Calu3 (cell line): Measurements from ENCODE around the gene CBR3. TPM values are rescaled to one million over a fixed set of nuclear protein-coding genes. Genes with fewer than 3 reads are reported as not detected.

Source experiments
- BruUV-seq: library from RNA; stranded (reverse); fragments of 400-500 nt; replicated peaks from 2 replicates; lab custom pipeline; 2021; lab: Mats Ljungman, UMichigan
- CTCF ChIA-PET: fragments of 300-600 bp; sonication (Branson Sonifier 250); formaldehyde crosslinking; loops from one replicate; lab custom pipeline; 2022; ENCODE audit warnings: antibody characterized with exemption; lab: Charles Lee
- DNase-seq: peaks from one replicate; pipeline ENCODE4 v3.0.0; 2022
- H3K27ac Mint-ChIP-seq: one replicate; pipeline ENCODE4 v1.8.0; 2022; ENCODE audit warnings: mixed read lengths; ENCODE audit not compliant: unreplicated experiment
- H3K27me3 Mint-ChIP-seq: one replicate; pipeline ENCODE4 v1.8.0; 2022; ENCODE audit warnings: mixed read lengths; ENCODE audit not compliant: unreplicated experiment
- H3K36me3 Mint-ChIP-seq: one replicate; pipeline ENCODE4 v1.8.0; 2022; ENCODE audit warnings: mild to moderate bottlenecking, moderate library complexity, mixed read lengths; ENCODE audit not compliant: insufficient read depth, unreplicated experiment
- H3K4me1 Mint-ChIP-seq: one replicate; pipeline ENCODE4 v1.8.0; 2022; ENCODE audit warnings: mild to moderate bottlenecking, low read depth, mixed read lengths; ENCODE audit not compliant: unreplicated experiment
- H3K4me3 Mint-ChIP-seq: one replicate; pipeline ENCODE4 v1.8.0; 2022; ENCODE audit warnings: mild to moderate bottlenecking, low read depth, moderate library complexity, mixed read lengths; ENCODE audit not compliant: unreplicated experiment
- H3K9me3 Mint-ChIP-seq: one replicate; pipeline ENCODE4 v1.8.0; 2022; ENCODE audit warnings: low read depth, mixed read lengths; ENCODE audit not compliant: unreplicated experiment
- intact Hi-C: fragments of 100-400 bp; cut with micrococcal nuclease; formaldehyde crosslinking; loops from one replicate; pipeline ENCODE4 v1.10.0; 2022; ENCODE audit not compliant: unreplicated experiment
- total RNA-seq: library from RNA; stranded (reverse); gene quantifications from 2 replicates; pipeline ENCODE4 v1.2.3, GENCODE V29; 2022
- TF ChIP-seq, protein P1 (sequence below): fragments of 200-600 bp; IDR thresholded peaks from one replicate; pipeline ENCODE4 v1.8.0; 2022; ENCODE audit warnings: antibody characterized with exemption; ENCODE audit not compliant: unreplicated experiment

The CBR3 gene
- total RNA-seq, 1 experiment from 2014 or later, result 2.8 TPM

DNA sequence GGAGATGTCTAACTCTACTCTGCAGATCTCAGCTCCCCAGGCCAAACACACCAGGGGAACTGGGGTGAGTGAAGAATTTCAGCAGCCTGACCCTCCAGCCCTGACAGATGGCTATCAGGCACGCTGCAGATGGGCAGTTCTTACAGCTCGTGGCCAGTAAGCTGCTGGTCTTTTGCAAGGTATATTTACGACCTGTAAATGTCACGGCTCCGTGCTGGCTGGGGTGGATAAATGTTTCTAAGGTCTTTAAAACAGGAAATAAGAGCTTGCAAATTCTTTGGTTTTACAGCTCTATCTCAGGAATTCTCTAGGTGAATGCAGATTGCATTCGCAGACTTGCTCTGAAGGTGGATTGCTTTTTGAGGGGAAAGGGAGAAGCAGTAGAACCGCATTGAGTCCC, 31.8 kb downstream of the CBR3 start:
- CTCF ChIA-PET, result no interaction called here
- intact Hi-C loops, result no loop called here
- Mint-ChIP-seq H3K27ac (no peak overlapping the region), H3K36me3 (no peaks in the 10 kb centered on the region), H3K4me1 (no peaks in the 10 kb centered on the region), H3K27me3 (no peaks in the 10 kb centered on the region), H3K9me3 (no peaks in the 10 kb centered on the region), H3K4me3 (no peak overlapping the region)
- no peak for DNase-seq
- TF ChIP-seq, protein P1, sequence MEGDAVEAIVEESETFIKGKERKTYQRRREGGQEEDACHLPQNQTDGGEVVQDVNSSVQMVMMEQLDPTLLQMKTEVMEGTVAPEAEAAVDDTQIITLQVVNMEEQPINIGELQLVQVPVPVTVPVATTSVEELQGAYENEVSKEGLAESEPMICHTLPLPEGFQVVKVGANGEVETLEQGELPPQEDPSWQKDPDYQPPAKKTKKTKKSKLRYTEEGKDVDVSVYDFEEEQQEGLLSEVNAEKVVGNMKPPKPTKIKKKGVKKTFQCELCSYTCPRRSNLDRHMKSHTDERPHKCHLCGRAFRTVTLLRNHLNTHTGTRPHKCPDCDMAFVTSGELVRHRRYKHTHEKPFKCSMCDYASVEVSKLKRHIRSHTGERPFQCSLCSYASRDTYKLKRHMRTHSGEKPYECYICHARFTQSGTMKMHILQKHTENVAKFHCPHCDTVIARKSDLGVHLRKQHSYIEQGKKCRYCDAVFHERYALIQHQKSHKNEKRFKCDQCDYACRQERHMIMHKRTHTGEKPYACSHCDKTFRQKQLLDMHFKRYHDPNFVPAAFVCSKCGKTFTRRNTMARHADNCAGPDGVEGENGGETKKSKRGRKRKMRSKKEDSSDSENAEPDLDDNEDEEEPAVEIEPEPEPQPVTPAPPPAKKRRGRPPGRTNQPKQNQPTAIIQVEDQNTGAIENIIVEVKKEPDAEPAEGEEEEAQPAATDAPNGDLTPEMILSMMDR, result no peak
- BruUV-seq, result no TSS peak

DNA sequence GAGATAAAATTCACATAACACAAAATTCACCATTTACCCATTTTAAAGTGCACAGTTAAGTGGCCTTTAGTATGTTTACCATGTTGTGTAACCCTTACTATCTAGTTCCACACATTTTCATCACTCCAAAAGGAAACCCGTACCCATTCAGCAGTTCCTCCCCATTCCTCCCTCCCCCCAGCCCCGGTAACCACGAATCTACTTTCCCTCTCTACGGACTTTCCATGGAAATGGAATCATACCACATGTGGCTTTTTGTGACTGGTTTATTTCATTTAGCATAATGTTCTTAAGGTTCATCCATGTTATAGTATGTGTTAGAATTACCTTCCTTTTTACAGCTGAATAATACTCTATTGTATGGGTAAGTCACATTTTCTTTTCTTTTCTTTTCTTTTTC, 32.7 kb downstream of the CBR3 start:
- no TSS peak for BruUV-seq
- CTCF ChIA-PET, result no interaction called here
- TF ChIP-seq, protein P1, result no peak

DNA sequence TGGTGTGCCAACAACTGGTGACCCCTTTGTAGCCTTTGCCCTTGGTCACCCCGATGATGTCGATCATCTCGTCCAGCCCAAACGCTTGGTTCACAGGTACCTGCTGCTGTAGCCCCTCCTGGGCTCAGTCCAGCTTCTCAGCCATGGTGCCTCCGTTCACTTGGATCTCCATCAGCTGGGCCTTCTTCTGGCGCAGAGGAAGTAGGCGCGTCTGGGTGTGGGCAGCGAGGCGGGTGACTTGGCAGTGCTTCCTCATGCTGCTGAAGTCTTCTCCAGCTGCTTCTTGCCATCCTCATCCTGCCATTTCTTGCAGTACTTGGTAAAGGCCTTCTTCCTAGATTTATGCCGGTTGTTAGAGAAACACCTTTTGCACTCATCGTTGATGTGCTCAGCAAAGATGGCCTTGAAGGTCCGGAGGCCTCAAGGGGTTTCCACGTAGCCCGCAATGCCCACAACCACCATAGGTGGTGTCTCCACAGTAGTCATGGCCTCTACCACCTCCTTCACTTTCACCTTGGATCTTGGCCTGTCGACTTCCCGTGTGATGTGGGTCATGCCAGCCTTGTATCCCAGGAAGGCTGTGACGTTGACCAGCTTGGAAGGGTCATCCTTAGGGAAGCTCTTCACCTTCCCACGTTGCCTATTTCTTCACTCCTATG, 34.7 kb downstream of the CBR3 start:
- intact Hi-C loops, result no loop called here
- no TSS peak for BruUV-seq
- no peak for DNase-seq
- Mint-ChIP-seq H3K27ac (no peak overlapping the region), H3K4me3 (no peak overlapping the region), H3K4me1 (no peaks in the 10 kb centered on the region), H3K9me3 (no peaks in the 10 kb centered on the region), H3K36me3 (no peaks in the 10 kb centered on the region), H3K27me3 (no peaks in the 10 kb centered on the region)
- TF ChIP-seq, protein P1, result no peak
- CTCF ChIA-PET, result no interaction called here

More for the DNA sequence above, 32.7 kb downstream of the CBR3 start:
- Mint-ChIP-seq H3K4me3 (no peak overlapping the region), H3K36me3 (no peaks in the 10 kb centered on the region), H3K9me3 (no peaks in the 10 kb centered on the region), H3K27me3 (no peaks in the 10 kb centered on the region), H3K4me1 (no peaks in the 10 kb centered on the region), H3K27ac (no peak overlapping the region)
- intact Hi-C loops, result no loop called here
- no peak for DNase-seq

DNA sequence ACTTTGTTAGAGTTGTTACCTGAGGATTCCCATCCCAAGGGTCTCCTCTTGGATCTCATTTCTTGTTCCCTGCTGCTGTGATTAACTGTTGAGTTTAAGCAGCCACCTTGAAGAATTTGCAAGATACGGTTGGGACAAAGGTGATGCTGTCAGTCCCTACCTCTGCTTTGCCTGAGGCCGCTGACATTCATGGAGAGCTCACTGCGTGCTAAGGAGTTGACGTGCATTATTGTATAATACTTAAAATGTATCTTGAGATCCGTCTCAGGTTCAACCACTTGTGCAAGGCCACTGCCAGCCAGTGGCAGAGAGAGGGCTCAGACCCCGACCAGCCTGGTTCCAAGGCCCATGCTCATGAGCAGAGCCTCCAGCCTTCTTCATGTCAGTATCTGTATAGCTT, 35.9 kb downstream of the CBR3 start:
- no peaks in the 10 kb centered on the region for H3K36me3 Mint-ChIP-seq
- no peak for DNase-seq
- no peak overlapping the region for H3K4me3 Mint-ChIP-seq
- no peaks in the 10 kb centered on the region for H3K27me3 Mint-ChIP-seq
- H3K4me1 Mint-ChIP-seq, result no peaks in the 10 kb centered on the region
- H3K27ac Mint-ChIP-seq, result no peak overlapping the region
- intact Hi-C loops, result no loop called here
- no peaks in the 10 kb centered on the region for H3K9me3 Mint-ChIP-seq
- no TSS peak for BruUV-seq
- CTCF ChIA-PET, result no interaction called here
- TF ChIP-seq, protein P1, result no peak
